ENCODE measurements around the gene OPCML. TPM values are rescaled to one million over a fixed set of nuclear protein-coding genes. Genes with fewer than 3 reads are reported as not detected.

Gene OPCML
- total RNA-seq, 1 experiment from 2014 or later: not detected

- Histone ChIP-seq H3K36me3 (ENCODE audit: control insufficient read depth, insufficient read depth, low read length) (no peaks in the 10 kb centered on the region), H3K27me3 (replicated peaks; ENCODE audit: control insufficient read depth, insufficient read depth, low read length) (no peaks in the 10 kb centered on the region), H3K4me1 (no peaks in the 10 kb centered on the region), H3K9me3 (peaks cover 4% of the 10 kb centered on the region; the same call in 1 of the 2 replicates), H3K4me3 (ENCODE audit: low read depth, low read length) (no peak overlapping the region)
- Mint-ChIP-seq H3K9me3 (ENCODE audit: unreplicated experiment) (no peaks in the 10 kb centered on the region), H3K36me3 (ENCODE audit: insufficient read depth, unreplicated experiment) (no peaks in the 10 kb centered on the region), H3K27me3 (ENCODE audit: insufficient read depth, unreplicated experiment) (peaks cover 4% of the 10 kb centered on the region), H3K4me1 (ENCODE audit: low read depth, unreplicated experiment) (no peaks in the 10 kb centered on the region), H3K27ac (ENCODE audit: unreplicated experiment) (no peak overlapping the region), H3K4me3 (ENCODE audit: unreplicated experiment) (no peak overlapping the region)
- BruUV-seq (replicated peaks): no TSS peak
- no peak for DNase-seq
- intact Hi-C loops (cut with micrococcal nuclease; ENCODE audit: unreplicated experiment): no loop called here
- CTCF ChIA-PET: no interaction called here
- no peak for TF ChIP-seq CTCF (IDR thresholded peaks at IDR 0.05; ENCODE audit: insufficient read depth in 1 of 2, low read depth in 1 of 2, low read length in 1 of 2, severe bottlenecking in 1 of 2, unreplicated experiment in 1 of 2)
- POLR2A ChIA-PET: no interaction called here
Measured at GRCh38 chr11:132718711-132719671, 813.3 kb downstream of the OPCML start.

GRCh38 chr11:132717824-132718223 is 814.5 kb downstream of the OPCML start:
- no peak for DNase-seq
- Histone ChIP-seq H3K4me3 (ENCODE audit: low read depth, low read length) (no peak overlapping the region), H3K27me3 (replicated peaks; ENCODE audit: control insufficient read depth, insufficient read depth, low read length) (no peaks in the 10 kb centered on the region), H3K4me1 (no peaks in the 10 kb centered on the region), H3K36me3 (ENCODE audit: control insufficient read depth, insufficient read depth, low read length) (no peaks in the 10 kb centered on the region), H3K9me3 (peaks cover 4% of the 10 kb centered on the region; the same call in 1 of the 2 replicates)
- no peak overlapping the region for H3K27ac Mint-ChIP-seq (ENCODE audit: unreplicated experiment)
- BruUV-seq (replicated peaks): no TSS peak
- H3K4me3 Mint-ChIP-seq (ENCODE audit: unreplicated experiment): no peak overlapping the region
- H3K4me1 Mint-ChIP-seq (ENCODE audit: low read depth, unreplicated experiment): no peaks in the 10 kb centered on the region
- no peaks in the 10 kb centered on the region for H3K36me3 Mint-ChIP-seq (ENCODE audit: insufficient read depth, unreplicated experiment)
- H3K27me3 Mint-ChIP-seq (ENCODE audit: insufficient read depth, unreplicated experiment): peaks cover 7% of the 10 kb centered on the region
- ChIA-PET CTCF (no interaction called here), POLR2A (no interaction called here)
- intact Hi-C loops (cut with micrococcal nuclease; ENCODE audit: unreplicated experiment): no loop called here
- H3K9me3 Mint-ChIP-seq (ENCODE audit: unreplicated experiment): no peaks in the 10 kb centered on the region
- no peak for TF ChIP-seq CTCF (IDR thresholded peaks at IDR 0.05; ENCODE audit: insufficient read depth in 1 of 2, low read depth in 1 of 2, low read length in 1 of 2, severe bottlenecking in 1 of 2, unreplicated experiment in 1 of 2)

DNA sequence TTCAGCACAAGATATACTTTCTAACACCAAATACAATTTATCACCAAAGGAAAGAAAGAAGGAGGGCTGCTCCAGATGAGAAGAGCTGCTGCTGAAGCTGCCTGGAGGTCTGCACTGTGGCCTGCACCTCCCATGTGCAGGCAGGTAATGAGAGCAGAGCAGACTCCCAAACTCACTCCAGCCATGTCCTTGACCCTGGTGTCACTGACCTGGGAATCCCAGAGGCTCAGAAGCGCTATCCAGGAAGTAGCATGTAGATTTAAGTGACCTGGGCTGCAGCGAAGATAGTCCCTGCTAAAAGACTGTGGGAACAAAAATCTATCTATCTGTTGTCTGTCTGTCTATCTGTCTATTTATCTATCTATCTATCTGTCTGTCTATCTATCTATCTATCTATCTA is 816.3 kb downstream of the OPCML start:
- ChIA-PET CTCF (no interaction called here), POLR2A (no interaction called here)
- H3K9me3 Mint-ChIP-seq (ENCODE audit: unreplicated experiment): no peaks in the 10 kb centered on the region
- H3K36me3 Mint-ChIP-seq (ENCODE audit: insufficient read depth, unreplicated experiment): no peaks in the 10 kb centered on the region
- peaks cover 10% of the 10 kb centered on the region for H3K27me3 Mint-ChIP-seq (ENCODE audit: insufficient read depth, unreplicated experiment)
- Histone ChIP-seq H3K36me3 (ENCODE audit: control insufficient read depth, insufficient read depth, low read length) (no peaks in the 10 kb centered on the region), H3K9me3 (peaks cover 4% of the 10 kb centered on the region; the same call in 1 of the 2 replicates), H3K27me3 (replicated peaks; ENCODE audit: control insufficient read depth, insufficient read depth, low read length) (no peaks in the 10 kb centered on the region), H3K4me1 (no peaks in the 10 kb centered on the region), H3K4me3 (ENCODE audit: low read depth, low read length) (no peak overlapping the region)
- BruUV-seq (replicated peaks): no TSS peak
- no peaks in the 10 kb centered on the region for H3K4me1 Mint-ChIP-seq (ENCODE audit: low read depth, unreplicated experiment)
- DNase-seq: no peak
- H3K4me3 Mint-ChIP-seq (ENCODE audit: unreplicated experiment): no peak overlapping the region
- no peak overlapping the region for H3K27ac Mint-ChIP-seq (ENCODE audit: unreplicated experiment)
- intact Hi-C loops (cut with micrococcal nuclease; ENCODE audit: unreplicated experiment): no loop called here
- no peak for TF ChIP-seq CTCF (IDR thresholded peaks at IDR 0.05; ENCODE audit: insufficient read depth in 1 of 2, low read depth in 1 of 2, low read length in 1 of 2, severe bottlenecking in 1 of 2, unreplicated experiment in 1 of 2)
